Hepatocyte (in vitro differentiated cells): ENCODE measurements around the gene PARD3B.

Experiments used
- EZH2 ChIP-seq: fragments of 200-600 bp; sonication (generic); IDR thresholded peaks from 2 replicates; pipeline ENCODE4 v1.6.1; 2016; ENCODE audit warnings: antibody characterized with exemption, mild to moderate bottlenecking, borderline replicate concordance
- EZH2phosphoT487 ChIP-seq: fragments of 200-600 bp; sonication (generic); IDR thresholded peaks from one replicate; pipeline ENCODE4 v1.6.1; 2018; ENCODE audit warnings: antibody characterized with exemption, mild to moderate bottlenecking, low read depth, moderate library complexity; ENCODE audit not compliant: unreplicated experiment, severe bottlenecking
- TF ChIP-seq, protein P1 (sequence below): fragments of 200-600 bp; sonication (generic); IDR thresholded peaks from 2 replicates; pipeline ENCODE4 v1.5.1; 2016; ENCODE audit warnings: antibody characterized with exemption, mild to moderate bottlenecking; ENCODE audit not compliant: poor library complexity

DNA sequence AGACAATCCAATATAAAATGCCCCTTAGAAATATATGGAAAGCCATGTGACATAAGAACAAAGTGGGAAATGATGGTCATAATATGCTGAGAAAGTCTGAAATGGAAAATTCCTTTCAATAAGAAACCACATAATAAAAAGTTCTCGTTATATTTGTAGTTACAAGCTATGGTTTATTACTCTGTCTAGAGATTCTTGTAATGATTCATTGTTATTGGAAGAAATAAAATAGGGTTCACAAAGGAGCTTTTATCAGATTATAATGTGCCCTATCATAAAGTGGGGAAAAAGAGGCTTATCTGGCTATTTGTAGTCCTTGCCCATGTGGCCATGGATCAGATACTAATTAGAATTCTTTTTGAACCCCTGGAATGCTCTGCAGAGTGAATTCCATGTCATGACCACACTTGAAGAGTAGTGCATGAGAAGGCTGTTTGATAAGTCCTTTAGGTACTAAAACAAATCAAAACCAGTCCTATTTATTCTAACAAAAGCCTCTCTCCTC lies 716.3 kb downstream of the PARD3B start:
- TF ChIP-seq, protein P1, sequence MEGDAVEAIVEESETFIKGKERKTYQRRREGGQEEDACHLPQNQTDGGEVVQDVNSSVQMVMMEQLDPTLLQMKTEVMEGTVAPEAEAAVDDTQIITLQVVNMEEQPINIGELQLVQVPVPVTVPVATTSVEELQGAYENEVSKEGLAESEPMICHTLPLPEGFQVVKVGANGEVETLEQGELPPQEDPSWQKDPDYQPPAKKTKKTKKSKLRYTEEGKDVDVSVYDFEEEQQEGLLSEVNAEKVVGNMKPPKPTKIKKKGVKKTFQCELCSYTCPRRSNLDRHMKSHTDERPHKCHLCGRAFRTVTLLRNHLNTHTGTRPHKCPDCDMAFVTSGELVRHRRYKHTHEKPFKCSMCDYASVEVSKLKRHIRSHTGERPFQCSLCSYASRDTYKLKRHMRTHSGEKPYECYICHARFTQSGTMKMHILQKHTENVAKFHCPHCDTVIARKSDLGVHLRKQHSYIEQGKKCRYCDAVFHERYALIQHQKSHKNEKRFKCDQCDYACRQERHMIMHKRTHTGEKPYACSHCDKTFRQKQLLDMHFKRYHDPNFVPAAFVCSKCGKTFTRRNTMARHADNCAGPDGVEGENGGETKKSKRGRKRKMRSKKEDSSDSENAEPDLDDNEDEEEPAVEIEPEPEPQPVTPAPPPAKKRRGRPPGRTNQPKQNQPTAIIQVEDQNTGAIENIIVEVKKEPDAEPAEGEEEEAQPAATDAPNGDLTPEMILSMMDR = no peak
- no peak for TF ChIP-seq EZH2
- TF ChIP-seq EZH2phosphoT487 = no peak
